Kidney tubule cell (primary cell): ENCODE results near the gene APOL3.
"Not testable (repeated sequence)": the region's sequence is repeated elsewhere in the genome, so short reads cannot be mapped to it uniquely, and the experiment has no call there.

ENCODE experiments used
- DNase-seq: peaks from one replicate; pipeline ENCODE4 v3.0.0-alpha.2; 2018; ENCODE audit warnings: low spot score

APOL3 gene

GRCh38 chr22:36156515-36157419 is 3.8 kb downstream of the APOL3 start:
- DNase-seq: peak; percentile 73

- no peak for DNase-seq
Measured at GRCh38 chr22:36156119-36156514, 4.4 kb downstream of the APOL3 start.

- no peak for DNase-seq
Measured at GRCh38 chr22:36155702-36156101, 4.9 kb downstream of the APOL3 start.

GRCh38 chr22:36154423-36154945 is 6.1 kb downstream of the APOL3 start:
- DNase-seq: no peak

GRCh38 chr22:36153501-36154422 is 6.8 kb downstream of the APOL3 start:
- DNase-seq: no peak

- DNase-seq: not testable (repeated sequence)
Measured at GRCh38 chr22:36152821-36153220, 7.7 kb downstream of the APOL3 start.

- DNase-seq: no peak
Measured at GRCh38 chr22:36152088-36152487, 8.5 kb downstream of the APOL3 start.

- DNase-seq: no peak
Measured at GRCh38 chr22:36151006-36151595, 9.5 kb downstream of the APOL3 start.

GRCh38 chr22:36149441-36149840 is 11.1 kb downstream of the APOL3 start:
- no peak for DNase-seq

GRCh38 chr22:36148411-36148810 is 12.1 kb downstream of the APOL3 start:
- DNase-seq: no peak

GRCh38 chr22:36147196-36147791 is 13.3 kb downstream of the APOL3 start:
- no peak for DNase-seq

- no peak for DNase-seq
Measured at GRCh38 chr22:36145881-36146280, 14.7 kb downstream of the APOL3 start.

GRCh38 chr22:36144886-36145541 is 15.5 kb downstream of the APOL3 start:
- peak; percentile 79 for DNase-seq

GRCh38 chr22:36143956-36144355 is 16.6 kb downstream of the APOL3 start:
- no peak for DNase-seq

GRCh38 chr22:36143066-36143815 is 17.3 kb downstream of the APOL3 start:
- no peak for DNase-seq

- DNase-seq: no peak
Measured at GRCh38 chr22:36141481-36141880, 19.1 kb downstream of the APOL3 start.

GRCh38 chr22:36138709-36139108 is 21.8 kb downstream of the APOL3 start:
- DNase-seq: not testable (repeated sequence)

GRCh38 chr22:36136988-36137387 is 23.6 kb downstream of the APOL3 start:
- no peak for DNase-seq

- DNase-seq: peak; percentile 43
Measured at GRCh38 chr22:36136475-36136874, 24.1 kb downstream of the APOL3 start.

GRCh38 chr22:36135306-36135980 is 25.1 kb downstream of the APOL3 start:
- no peak for DNase-seq
